Dedifferentiated amniotic fluid mesenchymal stem cell (primary cell): ENCODE measurements around the gene TAMALIN.
"Not testable (repeated sequence)": the region's sequence is repeated elsewhere in the genome, so short reads cannot be mapped to it uniquely, and the experiment has no call there.

Experiments
- DNase-seq: peaks from one replicate; pipeline ENCODE4 v3.0.0-alpha.2; 2016; ENCODE audit errors: extremely low spot score

TAMALIN gene

GRCh38 chr12:52006726-52007157 lies at the start of gene TAMALIN:
TSS of gene TAMALIN (plus strand) at chr12:52006946. CDS start at chr12:52007020, 74 bp downstream.
- no peak for DNase-seq

- DNase-seq: no peak
Observed at GRCh38 chr12:51958542-51958941, 48.2 kb upstream of the TAMALIN start.

GRCh38 chr12:51959211-51959610 lies 47.5 kb upstream of the TAMALIN start:
- no peak for DNase-seq

GRCh38 chr12:51959921-51960320 lies 46.8 kb upstream of the TAMALIN start:
- DNase-seq: no peak

- DNase-seq: no peak
Observed at GRCh38 chr12:51960488-51960887, 46.3 kb upstream of the TAMALIN start.

- no peak for DNase-seq
Observed at GRCh38 chr12:51960890-51961289, 45.9 kb upstream of the TAMALIN start.

GRCh38 chr12:51961834-51962233 lies 44.9 kb upstream of the TAMALIN start:
- no peak for DNase-seq

- DNase-seq: no peak
Observed at GRCh38 chr12:51962737-51963136, 44.0 kb upstream of the TAMALIN start.

- no peak for DNase-seq
Observed at GRCh38 chr12:51963477-51963876, 43.3 kb upstream of the TAMALIN start.

- DNase-seq: no peak
Observed at GRCh38 chr12:51969643-51970042, 37.1 kb upstream of the TAMALIN start.

GRCh38 chr12:51970904-51971646 lies 35.7 kb upstream of the TAMALIN start:
- DNase-seq: peak; percentile 26

- no peak for DNase-seq
Observed at GRCh38 chr12:51971679-51972421, 34.9 kb upstream of the TAMALIN start.

- DNase-seq: no peak
Observed at GRCh38 chr12:51972422-51972812, 34.3 kb upstream of the TAMALIN start.

GRCh38 chr12:51972849-51973273 lies 33.9 kb upstream of the TAMALIN start:
- DNase-seq: no peak

- DNase-seq: peak; percentile 50
Observed at GRCh38 chr12:51973560-51973959, 33.2 kb upstream of the TAMALIN start.

- no peak for DNase-seq
Observed at GRCh38 chr12:51974646-51975045, 32.1 kb upstream of the TAMALIN start.

GRCh38 chr12:51975196-51975595 lies 31.6 kb upstream of the TAMALIN start:
- no peak for DNase-seq

- no peak for DNase-seq
Observed at GRCh38 chr12:51976376-51977160, 30.2 kb upstream of the TAMALIN start.

GRCh38 chr12:51977320-51977753 lies 29.4 kb upstream of the TAMALIN start:
- no peak for DNase-seq

GRCh38 chr12:51979306-51979705 lies 27.4 kb upstream of the TAMALIN start:
- DNase-seq: not testable (repeated sequence)

- DNase-seq: peak; percentile 68
Observed at GRCh38 chr12:51980051-51980808, 26.5 kb upstream of the TAMALIN start.

- DNase-seq: no peak
Observed at GRCh38 chr12:51980809-51981127, 26.0 kb upstream of the TAMALIN start.
